ENCODE measurements around the gene ALG8.

Gene ALG8

DNA sequence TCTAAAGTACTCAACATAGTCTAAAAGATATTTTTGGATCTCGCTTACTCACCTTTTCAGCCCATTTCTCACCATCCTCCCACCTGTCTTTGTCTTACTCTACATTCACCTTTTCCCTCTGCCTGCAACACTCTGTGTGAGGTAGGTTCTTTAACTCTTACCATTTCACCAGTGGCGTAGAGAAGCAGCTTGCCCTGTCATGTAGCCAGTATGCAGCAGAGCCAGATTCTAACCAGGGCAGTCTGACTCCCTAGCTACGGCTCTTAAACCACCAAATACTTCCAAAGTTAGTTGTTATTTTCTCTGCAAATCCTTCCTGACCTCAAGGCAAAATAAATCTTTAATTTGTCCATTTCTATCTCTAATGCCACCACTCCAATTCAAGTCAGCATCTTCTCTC is 7.5 kb downstream of the ALG8 start:
- Histone ChIP-seq H3K27ac (ENCODE audit: low read length) (no peak overlapping the region), H3K9ac (ENCODE audit: low read depth, low read length) (no peak overlapping the region), H3K9me3 (ENCODE audit: insufficient read depth, low read depth, low read length) (no peaks in the 10 kb centered on the region), H3K4me3 (ENCODE audit: low read length) (no peak overlapping the region), H3K4me1 (ENCODE audit: insufficient read depth, low read length) (no peaks in the 10 kb centered on the region), H3K36me3 (ENCODE audit: insufficient read depth, low read depth, low read length) (peaks cover 23% of the 10 kb centered on the region), H3K27me3 (ENCODE audit: insufficient read depth, low read length) (no peaks in the 10 kb centered on the region)

DNA sequence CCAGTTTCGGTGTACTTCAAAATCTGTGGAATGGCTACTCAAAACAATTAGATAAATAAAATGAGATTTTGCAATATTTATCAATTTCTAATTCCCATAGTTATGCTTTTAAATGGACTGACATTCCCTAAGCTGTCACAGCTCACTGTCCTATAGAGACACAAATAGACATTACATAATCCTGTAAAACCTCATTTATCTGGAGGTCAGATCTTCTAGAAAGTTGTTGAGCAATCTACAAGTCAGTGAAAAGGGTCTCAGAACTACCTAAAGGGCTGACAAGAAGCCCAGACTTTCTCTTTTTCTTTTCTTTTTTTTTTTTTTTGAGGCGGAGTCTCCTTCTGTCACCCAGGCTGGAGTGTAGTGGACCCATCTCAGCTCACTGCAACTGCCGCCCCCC is 12.0 kb downstream of the ALG8 start:
- H3K9me3 ChIP-seq (ENCODE audit: insufficient read depth, low read depth, low read length): no peaks in the 10 kb centered on the region
- no peak overlapping the region for H3K27ac ChIP-seq (ENCODE audit: low read length)
- H3K27me3 ChIP-seq (ENCODE audit: insufficient read depth, low read length): no peaks in the 10 kb centered on the region
- peaks cover 19% of the 10 kb centered on the region for H3K36me3 ChIP-seq (ENCODE audit: insufficient read depth, low read depth, low read length)
- H3K4me3 ChIP-seq (ENCODE audit: low read length): no peak overlapping the region
- H3K9ac ChIP-seq (ENCODE audit: low read depth, low read length): no peak overlapping the region
- H3K4me1 ChIP-seq (ENCODE audit: insufficient read depth, low read length): no peaks in the 10 kb centered on the region

DNA sequence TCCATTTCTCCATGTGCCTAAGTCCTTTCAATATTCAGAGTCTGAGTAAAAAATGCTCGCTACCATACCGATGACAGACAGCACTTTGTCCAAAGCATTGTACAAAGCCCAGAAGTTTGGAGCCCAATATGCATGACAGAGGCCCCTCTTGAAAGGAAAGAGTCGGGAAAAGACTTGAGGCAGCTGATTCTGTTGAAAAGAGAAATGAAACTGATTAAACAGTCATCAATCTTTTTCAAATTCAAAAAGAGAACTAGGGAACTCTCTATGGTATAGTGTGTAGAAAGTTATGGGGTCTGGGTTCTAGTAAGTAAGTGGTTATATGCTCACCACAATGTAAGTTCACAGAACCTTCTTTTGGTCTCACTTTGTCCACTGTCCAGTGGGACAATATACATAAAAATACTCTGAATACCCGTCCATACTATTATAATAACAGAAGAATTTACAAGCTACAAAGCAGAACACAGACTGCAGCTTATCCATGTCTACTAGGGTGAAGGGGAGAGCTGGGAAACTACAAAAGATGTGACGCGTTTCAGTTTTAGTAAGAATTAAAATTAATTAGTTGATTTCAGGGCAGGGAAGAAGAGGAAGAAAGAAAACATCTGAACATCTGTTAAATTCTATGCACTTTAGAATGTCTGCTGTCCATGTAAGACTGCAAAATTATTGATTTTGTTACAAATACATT is 26.7 kb downstream of the ALG8 start:
- no peak overlapping the region for H3K27ac ChIP-seq (ENCODE audit: low read length)
- peaks cover 74% of the 10 kb centered on the region for H3K36me3 ChIP-seq (ENCODE audit: insufficient read depth, low read depth, low read length)
- no peaks in the 10 kb centered on the region for H3K27me3 ChIP-seq (ENCODE audit: insufficient read depth, low read length)
- H3K4me3 ChIP-seq (ENCODE audit: low read length): no peak overlapping the region
- H3K4me1 ChIP-seq (ENCODE audit: insufficient read depth, low read length): no peaks in the 10 kb centered on the region
- no peak overlapping the region for H3K9ac ChIP-seq (ENCODE audit: low read depth, low read length)
- no peaks in the 10 kb centered on the region for H3K9me3 ChIP-seq (ENCODE audit: insufficient read depth, low read depth, low read length)

DNA sequence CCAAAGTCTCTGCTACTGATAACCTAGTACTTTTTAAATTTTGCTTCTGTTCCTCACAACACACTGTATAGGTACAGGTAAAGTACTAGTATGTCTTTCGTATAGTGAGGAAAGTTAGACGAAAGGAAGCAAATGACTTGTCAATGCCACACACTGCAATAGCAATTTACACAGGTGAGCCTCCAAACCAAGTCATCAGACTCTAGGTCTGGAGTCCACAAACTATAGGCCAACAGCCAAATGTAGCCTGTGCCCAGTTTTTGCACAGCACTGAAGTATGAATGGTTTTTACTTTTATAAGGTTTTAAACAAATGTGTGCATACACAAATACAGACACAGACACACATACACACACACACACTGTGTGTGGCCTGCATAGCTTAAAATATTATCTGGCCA is 28.1 kb downstream of the ALG8 start:
- Histone ChIP-seq H3K27ac (ENCODE audit: low read length) (no peak overlapping the region), H3K27me3 (ENCODE audit: insufficient read depth, low read length) (no peaks in the 10 kb centered on the region), H3K4me1 (ENCODE audit: insufficient read depth, low read length) (no peaks in the 10 kb centered on the region), H3K9ac (ENCODE audit: low read depth, low read length) (no peak overlapping the region), H3K9me3 (ENCODE audit: insufficient read depth, low read depth, low read length) (no peaks in the 10 kb centered on the region), H3K36me3 (ENCODE audit: insufficient read depth, low read depth, low read length) (peaks cover 71% of the 10 kb centered on the region), H3K4me3 (ENCODE audit: low read length) (no peak overlapping the region)

DNA sequence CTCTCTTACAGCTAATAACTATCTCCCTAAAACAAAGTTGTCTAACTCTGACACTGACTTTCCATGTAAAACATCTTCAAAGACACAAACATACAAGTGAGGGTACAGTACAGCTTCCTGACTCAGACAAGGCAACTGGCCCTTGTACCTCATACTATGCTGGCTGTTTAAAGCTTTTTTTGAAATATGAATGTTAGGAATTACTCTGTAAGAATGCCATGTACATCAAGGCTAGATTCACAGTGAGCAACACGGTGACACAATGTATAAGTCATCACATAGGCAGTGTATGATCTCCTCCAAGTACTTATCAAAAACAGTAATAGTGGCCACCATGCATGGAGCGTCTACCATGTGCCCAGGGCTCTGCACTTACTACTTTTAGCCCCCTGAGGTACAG is 28.6 kb downstream of the ALG8 start:
- no peak overlapping the region for H3K9ac ChIP-seq (ENCODE audit: low read depth, low read length)
- H3K27ac ChIP-seq (ENCODE audit: low read length): no peak overlapping the region
- no peak overlapping the region for H3K4me3 ChIP-seq (ENCODE audit: low read length)
- peaks cover 70% of the 10 kb centered on the region for H3K36me3 ChIP-seq (ENCODE audit: insufficient read depth, low read depth, low read length)
- no peaks in the 10 kb centered on the region for H3K9me3 ChIP-seq (ENCODE audit: insufficient read depth, low read depth, low read length)
- H3K4me1 ChIP-seq (ENCODE audit: insufficient read depth, low read length): no peaks in the 10 kb centered on the region
- H3K27me3 ChIP-seq (ENCODE audit: insufficient read depth, low read length): no peaks in the 10 kb centered on the region

DNA sequence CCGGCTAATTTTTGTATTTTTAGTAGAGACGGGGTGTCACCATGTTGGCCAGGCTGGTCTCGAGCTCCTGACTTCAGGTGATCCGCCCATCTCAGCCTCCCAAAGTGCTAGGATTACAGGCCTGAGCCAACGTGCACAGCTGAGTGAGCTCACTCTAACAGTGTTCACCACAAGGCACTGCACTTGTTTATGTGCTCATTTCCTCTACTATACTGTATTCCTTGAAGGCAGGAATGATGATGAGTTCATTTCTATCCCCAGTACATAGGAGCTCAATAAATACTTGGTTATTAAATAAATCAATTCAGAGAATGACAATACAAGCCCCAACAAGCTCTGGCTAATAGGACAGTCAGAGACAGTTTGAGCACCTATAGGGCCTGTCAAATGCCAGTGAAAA is 29.1 kb downstream of the ALG8 start:
- Histone ChIP-seq H3K27me3 (ENCODE audit: insufficient read depth, low read length) (no peaks in the 10 kb centered on the region), H3K4me1 (ENCODE audit: insufficient read depth, low read length) (no peaks in the 10 kb centered on the region), H3K4me3 (ENCODE audit: low read length) (no peak overlapping the region), H3K36me3 (ENCODE audit: insufficient read depth, low read depth, low read length) (peaks cover 65% of the 10 kb centered on the region), H3K9me3 (ENCODE audit: insufficient read depth, low read depth, low read length) (no peaks in the 10 kb centered on the region), H3K27ac (ENCODE audit: low read length) (no peak overlapping the region), H3K9ac (ENCODE audit: low read depth, low read length) (no peak overlapping the region)

DNA sequence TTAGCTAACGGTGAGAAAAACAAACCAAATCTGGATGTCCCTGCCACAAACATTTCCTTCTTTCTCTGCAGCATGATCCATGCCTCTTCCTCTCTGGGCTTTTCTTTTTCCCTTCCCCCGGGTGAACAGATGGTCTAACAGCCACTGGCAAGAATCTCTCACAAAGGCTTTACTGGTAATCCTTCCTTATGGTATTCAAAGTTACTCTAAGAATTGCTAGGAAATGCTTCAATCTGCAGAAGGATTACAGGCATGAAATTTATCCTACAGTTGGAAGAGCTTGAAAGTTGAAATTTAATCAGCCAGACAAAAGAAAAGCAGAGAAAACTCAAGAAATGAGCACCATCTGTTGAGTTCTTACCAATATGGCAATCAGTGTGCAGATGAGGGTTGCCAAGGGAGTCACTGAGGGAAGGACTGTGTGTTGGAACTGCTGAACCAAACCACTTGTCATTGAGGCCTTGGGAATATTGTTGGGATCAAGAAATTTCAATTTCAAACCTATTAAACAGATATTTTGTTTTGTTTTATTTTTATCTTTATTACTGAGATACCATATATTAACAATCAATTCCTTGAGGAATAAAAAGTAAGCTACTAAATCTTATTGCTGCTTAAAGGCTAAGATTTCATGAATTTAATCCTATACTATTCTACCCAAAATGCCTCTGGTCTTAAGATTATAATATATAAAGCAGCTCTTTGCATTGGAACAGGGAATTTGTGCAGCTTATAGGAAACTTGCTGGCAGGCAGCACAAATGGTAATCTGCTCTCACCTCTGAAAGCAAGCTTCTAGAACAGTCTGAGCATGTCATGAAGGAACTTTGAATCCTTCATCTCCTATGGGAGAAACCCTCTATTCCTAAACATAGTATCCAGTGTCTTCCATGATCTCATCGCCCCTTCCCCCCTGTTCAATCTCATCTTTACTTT is 30.1 kb downstream of the ALG8 start:
- no peak overlapping the region for H3K9ac ChIP-seq (ENCODE audit: low read depth, low read length)
- no peak overlapping the region for H3K4me3 ChIP-seq (ENCODE audit: low read length)
- H3K4me1 ChIP-seq (ENCODE audit: insufficient read depth, low read length): no peaks in the 10 kb centered on the region
- peaks cover 64% of the 10 kb centered on the region for H3K36me3 ChIP-seq (ENCODE audit: insufficient read depth, low read depth, low read length)
- no peak overlapping the region for H3K27ac ChIP-seq (ENCODE audit: low read length)
- no peaks in the 10 kb centered on the region for H3K27me3 ChIP-seq (ENCODE audit: insufficient read depth, low read length)
- H3K9me3 ChIP-seq (ENCODE audit: insufficient read depth, low read depth, low read length): no peaks in the 10 kb centered on the region

DNA sequence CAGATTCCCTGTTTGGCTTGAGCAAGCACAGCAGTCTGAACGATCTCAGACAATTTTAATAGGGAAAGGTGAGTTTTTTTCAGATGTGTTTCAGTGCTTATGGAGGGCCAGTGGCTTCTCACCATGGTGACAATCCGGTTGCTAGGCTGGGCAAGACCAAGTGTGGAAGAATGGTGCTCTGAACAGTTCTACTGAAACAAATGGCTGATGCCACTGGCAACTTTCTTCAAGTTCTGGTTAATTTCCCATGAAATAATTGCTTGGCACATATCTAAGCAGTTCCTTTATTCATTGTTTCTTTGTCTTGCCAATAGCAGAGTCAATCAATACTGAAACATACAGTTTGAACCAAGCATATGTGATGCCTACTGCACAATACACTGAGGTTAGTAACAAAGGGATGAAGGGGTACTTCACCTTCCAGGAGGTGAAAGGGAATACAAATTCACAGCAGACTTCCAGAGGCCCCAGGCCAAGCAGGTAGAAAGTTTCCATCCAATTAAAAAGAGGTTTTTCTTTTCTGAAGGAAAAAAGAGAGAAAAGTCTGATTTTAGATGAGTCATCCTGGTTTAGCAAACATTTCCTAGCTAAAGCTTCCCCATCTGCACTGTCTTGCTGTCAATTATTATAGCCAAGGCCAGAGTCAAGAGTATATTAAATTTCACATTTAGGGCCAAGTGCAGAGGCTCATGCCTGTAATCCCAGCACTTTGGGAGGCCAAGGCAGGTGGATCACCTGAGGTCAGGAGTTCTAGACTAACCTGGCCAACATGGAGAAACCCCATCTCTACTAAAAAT is 38.6 kb downstream of the ALG8 start:
- Histone ChIP-seq H3K4me1 (ENCODE audit: insufficient read depth, low read length) (no peaks in the 10 kb centered on the region), H3K4me3 (ENCODE audit: low read length) (no peak overlapping the region), H3K9me3 (ENCODE audit: insufficient read depth, low read depth, low read length) (no peaks in the 10 kb centered on the region), H3K27ac (ENCODE audit: low read length) (no peak overlapping the region), H3K27me3 (ENCODE audit: insufficient read depth, low read length) (no peaks in the 10 kb centered on the region), H3K36me3 (ENCODE audit: insufficient read depth, low read depth, low read length) (peaks cover 56% of the 10 kb centered on the region), H3K9ac (ENCODE audit: low read depth, low read length) (no peak overlapping the region)

DNA sequence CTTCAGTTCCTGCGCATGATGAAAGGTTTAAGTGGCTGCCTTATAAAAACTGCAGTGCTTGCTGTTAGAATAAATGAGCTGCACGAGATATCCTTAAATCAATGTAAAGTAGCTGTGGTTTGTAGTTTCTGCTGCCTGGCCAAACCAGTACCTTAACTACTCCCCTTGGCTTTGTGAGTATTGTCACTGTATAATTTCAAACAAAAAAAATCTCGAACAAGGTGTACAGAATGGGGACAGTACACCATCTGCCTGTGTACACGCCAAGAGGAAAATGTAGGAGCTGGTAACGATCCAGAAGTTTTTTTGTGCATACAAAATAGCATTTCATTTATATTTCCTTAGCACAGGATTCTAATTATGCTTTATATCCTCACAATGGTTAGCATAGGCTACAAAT is 39.2 kb downstream of the ALG8 start:
- Histone ChIP-seq H3K4me1 (ENCODE audit: insufficient read depth, low read length) (no peaks in the 10 kb centered on the region), H3K9ac (ENCODE audit: low read depth, low read length) (no peak overlapping the region), H3K27ac (ENCODE audit: low read length) (no peak overlapping the region), H3K27me3 (ENCODE audit: insufficient read depth, low read length) (no peaks in the 10 kb centered on the region), H3K9me3 (ENCODE audit: insufficient read depth, low read depth, low read length) (no peaks in the 10 kb centered on the region), H3K4me3 (ENCODE audit: low read length) (no peak overlapping the region), H3K36me3 (ENCODE audit: insufficient read depth, low read depth, low read length) (peaks cover 56% of the 10 kb centered on the region)

DNA sequence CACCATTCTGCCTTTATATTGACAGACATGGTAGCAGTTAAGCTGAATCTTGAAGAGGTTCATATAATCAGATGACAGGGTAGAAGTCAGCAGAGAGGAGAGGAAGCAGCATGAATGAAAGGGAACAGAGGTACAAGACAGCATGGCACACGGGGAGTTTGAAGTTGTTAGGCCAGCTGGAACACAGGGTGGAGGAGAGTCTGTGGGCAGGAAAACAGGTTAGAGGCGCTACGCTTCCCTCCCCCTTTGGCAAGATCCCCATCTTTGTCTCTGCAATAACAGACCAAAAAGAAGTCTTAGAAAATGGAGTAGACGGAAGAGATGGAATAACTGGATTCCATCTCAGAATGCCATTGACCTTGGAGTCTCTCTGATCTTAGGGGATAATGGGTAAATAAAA is 39.8 kb downstream of the ALG8 start:
- no peaks in the 10 kb centered on the region for H3K9me3 ChIP-seq (ENCODE audit: insufficient read depth, low read depth, low read length)
- H3K36me3 ChIP-seq (ENCODE audit: insufficient read depth, low read depth, low read length): peaks cover 56% of the 10 kb centered on the region
- no peaks in the 10 kb centered on the region for H3K4me1 ChIP-seq (ENCODE audit: insufficient read depth, low read length)
- no peak overlapping the region for H3K27ac ChIP-seq (ENCODE audit: low read length)
- H3K9ac ChIP-seq (ENCODE audit: low read depth, low read length): no peak overlapping the region
- H3K4me3 ChIP-seq (ENCODE audit: low read length): no peak overlapping the region
- H3K27me3 ChIP-seq (ENCODE audit: insufficient read depth, low read length): no peaks in the 10 kb centered on the region

DNA sequence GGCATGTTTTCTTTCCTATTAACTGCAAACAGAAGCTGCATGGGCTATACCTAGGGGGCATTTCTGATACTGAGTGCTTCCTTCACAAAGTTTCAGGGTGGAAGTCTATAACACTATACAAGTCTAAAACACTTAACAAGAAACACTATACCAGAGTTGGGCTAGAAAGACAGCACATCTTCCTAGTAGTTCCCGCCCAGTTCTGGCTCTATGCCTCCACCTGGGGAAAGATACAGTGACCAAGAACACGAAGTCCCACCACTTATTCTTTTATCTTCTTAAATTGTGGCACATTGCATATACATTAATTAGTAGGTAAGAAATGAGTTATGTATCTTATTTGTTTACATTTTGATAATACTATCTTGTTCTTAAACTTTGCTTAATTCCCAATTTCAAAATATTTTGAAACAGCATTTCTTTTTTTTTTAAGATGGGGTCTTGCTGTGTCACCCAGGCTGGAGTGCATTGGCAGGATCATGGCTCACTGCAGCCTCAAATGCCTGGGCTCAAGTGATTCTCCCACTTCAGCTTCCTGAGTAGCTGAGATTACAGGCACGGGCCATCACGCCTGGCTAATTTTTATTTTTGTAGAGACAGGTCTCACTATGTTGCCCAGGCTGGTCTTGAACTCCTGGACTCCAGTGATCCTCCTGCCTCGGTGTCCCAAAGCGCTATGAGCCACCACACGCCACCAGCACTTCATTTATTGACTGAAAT is 41.6 kb downstream of the ALG8 start:
- Histone ChIP-seq H3K4me3 (ENCODE audit: low read length) (no peak overlapping the region), H3K4me1 (ENCODE audit: insufficient read depth, low read length) (no peaks in the 10 kb centered on the region), H3K27ac (ENCODE audit: low read length) (no peak overlapping the region), H3K9ac (ENCODE audit: low read depth, low read length) (no peak overlapping the region), H3K36me3 (ENCODE audit: insufficient read depth, low read depth, low read length) (peaks cover 44% of the 10 kb centered on the region), H3K27me3 (ENCODE audit: insufficient read depth, low read length) (no peaks in the 10 kb centered on the region), H3K9me3 (ENCODE audit: insufficient read depth, low read depth, low read length) (no peaks in the 10 kb centered on the region)
